Purkinje cell (primary cell): ENCODE results near the gene CHADL. TPM values are rescaled to one million over a fixed set of nuclear protein-coding genes. Genes with fewer than 3 reads are reported as not detected.

Experiments
- polyA plus RNA-seq: library from polyadenylated mRNA; unstranded; fragments of >200 nt; fragmentation: Nextera tagmentation; gene quantifications from 2 replicates; pipeline ENCODE4 v1.2.1, GENCODE V29; 2014

Gene CHADL, protein sequence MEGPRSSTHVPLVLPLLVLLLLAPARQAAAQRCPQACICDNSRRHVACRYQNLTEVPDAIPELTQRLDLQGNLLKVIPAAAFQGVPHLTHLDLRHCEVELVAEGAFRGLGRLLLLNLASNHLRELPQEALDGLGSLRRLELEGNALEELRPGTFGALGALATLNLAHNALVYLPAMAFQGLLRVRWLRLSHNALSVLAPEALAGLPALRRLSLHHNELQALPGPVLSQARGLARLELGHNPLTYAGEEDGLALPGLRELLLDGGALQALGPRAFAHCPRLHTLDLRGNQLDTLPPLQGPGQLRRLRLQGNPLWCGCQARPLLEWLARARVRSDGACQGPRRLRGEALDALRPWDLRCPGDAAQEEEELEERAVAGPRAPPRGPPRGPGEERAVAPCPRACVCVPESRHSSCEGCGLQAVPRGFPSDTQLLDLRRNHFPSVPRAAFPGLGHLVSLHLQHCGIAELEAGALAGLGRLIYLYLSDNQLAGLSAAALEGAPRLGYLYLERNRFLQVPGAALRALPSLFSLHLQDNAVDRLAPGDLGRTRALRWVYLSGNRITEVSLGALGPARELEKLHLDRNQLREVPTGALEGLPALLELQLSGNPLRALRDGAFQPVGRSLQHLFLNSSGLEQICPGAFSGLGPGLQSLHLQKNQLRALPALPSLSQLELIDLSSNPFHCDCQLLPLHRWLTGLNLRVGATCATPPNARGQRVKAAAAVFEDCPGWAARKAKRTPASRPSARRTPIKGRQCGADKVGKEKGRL
- polyA plus RNA-seq: 0.28 and 0.65 TPM in 2 replicates

DNA sequence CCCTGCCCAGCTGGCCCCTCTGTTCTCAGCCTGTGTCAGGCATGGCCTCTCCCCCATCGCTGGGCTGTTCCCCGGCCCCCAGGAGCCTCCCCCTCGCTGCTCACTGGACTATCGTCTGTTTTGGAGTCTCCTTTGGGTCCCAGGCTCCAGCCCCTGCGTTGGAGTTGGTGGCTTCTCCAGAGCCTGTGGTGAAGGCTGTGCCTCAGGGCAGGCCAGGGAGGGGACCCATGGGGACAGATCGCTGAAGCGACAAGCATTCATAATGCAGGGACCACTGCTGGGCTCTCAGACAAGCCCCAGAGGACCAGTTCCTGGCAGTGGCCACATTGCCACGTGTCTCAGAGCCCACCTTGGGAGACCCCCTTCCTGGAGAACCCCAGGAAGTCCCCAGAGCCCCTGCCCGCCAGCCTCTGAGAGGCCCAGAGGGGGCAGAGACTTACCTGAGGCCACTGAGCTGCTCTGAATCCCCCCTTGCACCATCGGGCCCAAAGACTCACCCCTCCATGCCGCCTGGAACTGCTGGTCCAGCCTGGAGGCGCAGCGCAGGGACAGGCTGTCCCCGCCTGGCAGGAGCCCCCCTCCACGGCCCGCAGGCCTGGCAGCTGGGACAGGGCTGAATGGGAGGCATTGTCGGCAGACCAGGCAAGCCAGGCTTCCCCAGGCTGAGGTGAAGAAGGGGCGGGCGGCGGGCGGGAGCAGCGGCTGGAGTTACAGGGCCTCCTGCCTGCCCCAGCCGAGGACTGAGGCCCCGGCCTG, at the start of gene CHADL:
Gene CHADL (minus strand): TSS at position 555 of the 756 bp plus-strand sequence. CDS start 50 bp downstream, at position 505.

GRCh38 chr22:41285820-41286638, 45.3 kb upstream of the CHADL start, which contains the start of gene RANGAP1:
Gene RANGAP1, minus strand, starts transcription at chr22:41286187. Its CDS starts 5,143 bp downstream, at chr22:41281044.

DNA sequence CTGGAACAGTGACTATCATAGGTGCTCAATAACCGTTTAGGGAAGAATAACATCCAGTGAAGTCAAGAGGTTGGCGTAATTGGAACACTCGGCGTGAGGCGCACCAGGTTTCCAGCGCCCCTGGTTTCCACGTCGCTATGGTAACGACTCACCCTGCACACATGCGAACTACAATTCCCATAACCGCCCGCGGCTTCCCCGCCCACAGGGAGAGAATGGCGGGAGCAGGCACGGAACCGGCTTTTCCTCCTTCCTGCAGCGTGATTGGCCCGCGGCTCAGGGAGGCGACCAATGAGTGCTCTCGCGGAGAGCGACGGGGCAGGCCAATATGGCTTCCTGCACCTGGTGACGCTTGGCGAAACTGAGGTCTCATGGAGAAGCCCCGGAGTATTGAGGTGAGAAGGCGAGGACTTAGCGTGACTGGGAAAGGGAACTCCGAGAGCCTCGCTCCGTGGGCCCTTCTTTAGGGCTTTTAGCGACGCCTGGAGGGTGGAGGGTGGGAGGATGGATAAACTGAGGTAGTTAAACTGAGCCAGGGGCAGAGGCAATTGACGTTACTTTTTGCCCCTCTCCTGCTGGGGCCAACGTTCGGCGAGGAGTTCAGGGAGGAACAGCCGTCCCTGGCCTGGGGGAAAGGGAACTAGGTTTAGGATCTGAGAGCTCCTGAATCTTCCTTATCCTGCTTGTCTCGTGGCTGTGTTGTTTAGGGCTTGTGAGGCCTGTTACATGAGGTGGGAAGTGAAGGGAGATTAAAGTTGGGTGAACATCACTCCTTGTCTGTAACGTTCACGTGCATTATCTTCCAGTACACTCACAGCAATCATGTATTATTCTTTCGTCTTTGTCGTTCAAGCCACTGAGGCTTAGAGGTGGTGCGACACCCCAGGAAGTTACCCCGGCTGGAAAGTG, 35.5 kb downstream of the CHADL start, which contains the start of gene L3MBTL2:
Gene L3MBTL2 (plus strand): TSS at position 321 of the 909 bp plus-strand sequence. CDS start 51 bp downstream, at position 372.

Other genes with a start within 250 kb of the CHADL start
- 9.7 and 13.3 TPM in 2 replicates for gene EP300, start 148.3 kb downstream of the CHADL start, polyA plus RNA-seq
- gene L3MBTL2, start 35.6 kb downstream of the CHADL start, polyA plus RNA-seq: 5.7 and 6.4 TPM in 2 replicates
- gene RANGAP1, start 45.3 kb upstream of the CHADL start, polyA plus RNA-seq: 2.4 and 8.7 TPM in 2 replicates
- gene ZC3H7B, start 60.6 kb upstream of the CHADL start, polyA plus RNA-seq: 0.20 and 0.35 TPM in 2 replicates
- 1.9 and 3.8 TPM in 2 replicates for gene TEF, start 141.0 kb upstream of the CHADL start, polyA plus RNA-seq
- 2.6 and 3.0 TPM in 2 replicates for gene TOB2, start 205.9 kb upstream of the CHADL start, polyA plus RNA-seq
- gene PHF5A, start 227.8 kb upstream of the CHADL start, polyA plus RNA-seq: 1.5 and 9.5 TPM in 2 replicates
- gene ACO2, start 228.2 kb upstream of the CHADL start, polyA plus RNA-seq: 26.3 and 29.0 TPM in 2 replicates